Endothelial cell of umbilical vein (primary cell): ENCODE measurements around the gene TPK1. TPM values are rescaled to one million over a fixed set of nuclear protein-coding genes. Genes with fewer than 3 reads are reported as not detected.

Experiments
- BruUV-seq: library from RNA; stranded (reverse); fragments of 400-500 nt; replicated peaks from 2 replicates; lab custom pipeline; 2021; lab: Mats Ljungman, UMichigan
- CTCF ChIA-PET: fragments of 300-600, 350-600 bp; sonication (Branson Sonifier 250); formaldehyde crosslinking; loops from one replicate; lab custom pipeline; 2021; ENCODE audit warnings: antibody characterized with exemption, inconsistent platforms; lab: Charles Lee
- POLR2A ChIA-PET: fragments of 300-600, 350-600 bp; sonication (Branson Sonifier 250); formaldehyde crosslinking; loops from one replicate; lab custom pipeline; 2021; ENCODE audit warnings: antibody characterized with exemption, inconsistent platforms; lab: Charles Lee
- DNase-seq: peaks from one replicate; pipeline ENCODE4 v3.0.0-alpha.2; 2011; ENCODE audit warnings: low read depth, low spot score
- FAIRE-seq: peaks from 2 replicates; lab custom pipeline; 2011; peaks lifted over from hg19 to GRCh38; lab: Jason Lieb, UNC
- H2AFZ ChIP-seq: 2 replicates; pipeline ENCODE4 v1.6.0; 2012; ENCODE audit warnings: low read depth, low read length, control low read depth, inconsistent platforms
- H3K27ac ChIP-seq: 2 replicates; pipeline ENCODE4 v1.5.1; 2011; ENCODE audit warnings: low read depth, mild to moderate bottlenecking, control low read depth, low read length, moderate library complexity; ENCODE audit not compliant: insufficient read depth
- H3K27me3 ChIP-seq, 2 experiments: 2 replicates each; pipeline versions ENCODE4 v1.6.0 to v1.6.1; 2011; ENCODE audit warnings: low read length in 2 of 2, mixed read lengths in 1 of 2; ENCODE audit not compliant: control insufficient read depth in 2 of 2, insufficient read depth in 2 of 2
- H3K36me3 ChIP-seq, 2 experiments: 2 replicates in 1 of 2; 3 replicates in 1 of 2; pipeline ENCODE4 v1.5.1; 2011; ENCODE audit warnings: low read length in 2 of 2, mild to moderate bottlenecking in 1 of 2, moderate library complexity in 1 of 2; ENCODE audit not compliant: control insufficient read depth in 2 of 2, insufficient read depth in 2 of 2; ENCODE audit errors: extremely low read depth in 1 of 2
- H3K4me1 ChIP-seq: 3 replicates; pipeline ENCODE4 v1.5.1; 2011; ENCODE audit warnings: mild to moderate bottlenecking, low read length; ENCODE audit not compliant: control insufficient read depth, insufficient read depth; ENCODE audit errors: extremely low read depth
- H3K4me2 ChIP-seq: 2 replicates; pipeline ENCODE4 v1.6.1; 2011; ENCODE audit warnings: low read length, control low read depth, mixed read lengths; ENCODE audit not compliant: insufficient read depth
- H3K4me3 ChIP-seq, 3 experiments: fragments of 200-600 bp in 1 of 3; sonication (generic), shearing (Covaris generic) in 1 of 3; replicated peaks in 1 of 3; 2 replicates each; pipeline ENCODE4 v1.5.1; 2011 to 2016; ENCODE audit warnings: control low read depth in 3 of 3, low read length in 3 of 3, mild to moderate bottlenecking in 2 of 3, inconsistent platforms in 1 of 3, low read depth in 1 of 3, moderate library complexity in 1 of 3; ENCODE audit not compliant: insufficient read depth in 1 of 3
- H3K79me2 ChIP-seq: 2 replicates; pipeline ENCODE4 v1.6.0; 2012; ENCODE audit warnings: low read length, inconsistent platforms; ENCODE audit not compliant: control insufficient read depth, insufficient read depth
- H3K9ac ChIP-seq: replicated peaks from 2 replicates; pipeline ENCODE3; 2011; ENCODE audit warnings: low read length, control low read depth; ENCODE audit not compliant: insufficient read depth; ENCODE audit errors: extremely low read depth
- H3K9me1 ChIP-seq: replicated peaks from 3 replicates; pipeline ENCODE4 v1.6.0; 2011; ENCODE audit warnings: mild to moderate bottlenecking, low read length; ENCODE audit not compliant: control insufficient read depth, insufficient read depth; ENCODE audit errors: extremely low read depth
- H3K9me3 ChIP-seq: replicated peaks from 2 replicates; pipeline ENCODE4 v1.5.1; 2012; ENCODE audit warnings: low read length, inconsistent platforms; ENCODE audit not compliant: control insufficient read depth, insufficient read depth
- H4K20me1 ChIP-seq: replicated peaks from 2 replicates; pipeline ENCODE3; 2011; ENCODE audit warnings: mild to moderate bottlenecking, low read length; ENCODE audit not compliant: control insufficient read depth, insufficient read depth; ENCODE audit errors: extremely low read depth
- EZH2 ChIP-seq: IDR thresholded peaks from 2 replicates; pipeline ENCODE4 v1.6.1; 2012; ENCODE audit warnings: borderline replicate concordance, low read depth, mild to moderate bottlenecking, moderate library complexity, low read length, inconsistent platforms; ENCODE audit not compliant: severe bottlenecking
- FOS ChIP-seq: IDR thresholded peaks from 2 replicates; pipeline ENCODE4 v1.6.1; 2011; ENCODE audit warnings: mild to moderate bottlenecking, low read length, moderate library complexity, borderline replicate concordance; ENCODE audit not compliant: insufficient read depth
- GATA2 ChIP-seq: IDR thresholded peaks from 2 replicates; pipeline ENCODE4 v1.7.0; 2011; ENCODE audit warnings: low read depth, mild to moderate bottlenecking, moderate library complexity, mixed read lengths, low read length; ENCODE audit not compliant: insufficient read length, insufficient read depth
- JUN ChIP-seq: IDR thresholded peaks from 2 replicates; pipeline ENCODE4 v1.6.1; 2011; ENCODE audit warnings: borderline replicate concordance, low read depth; ENCODE audit not compliant: insufficient read length, insufficient read depth
- MYC ChIP-seq: IDR thresholded peaks from one replicate; pipeline ENCODE4 v1.6.1; 2011; ENCODE audit warnings: mild to moderate bottlenecking, low read depth, low read length
- POLR2A ChIP-seq: IDR thresholded peaks from 2 replicates; pipeline ENCODE4 v1.6.1; 2012; ENCODE audit warnings: low read depth, mild to moderate bottlenecking, control low read depth, low read length
- POLR2AphosphoS5 ChIP-seq: IDR thresholded peaks from 2 replicates; pipeline ENCODE4 v1.6.1; 2012; ENCODE audit warnings: low read depth, mild to moderate bottlenecking, control low read depth, low read length, moderate library complexity; ENCODE audit not compliant: insufficient read depth
- dilution Hi-C: fragments of 300-500 bp; cut with MboI; formaldehyde crosslinking; loops from one replicate; pipeline ENCODE4 v1.15.0; 2019; ENCODE audit warnings: low sequenced_read_pairs; ENCODE audit not compliant: extremely low pct_ligation_motif_present
- intact Hi-C: fragments of 100-400 bp; cut with micrococcal nuclease; formaldehyde crosslinking; loops from one replicate; pipeline ENCODE4 v1.10.0; 2022
- polyA plus RNA-seq, 4 experiments: library from polyadenylated mRNA; depleted of rRNA in 3 of 4; stranded (reverse) in 3 of 4; unstranded in 1 of 4; fragments of >200 nt; gene quantifications; 2 replicates each; pipeline versions ENCODE4 v1.2.1 to v1.2.3, GENCODE V29; 2011 to 2012; ENCODE audit warnings: missing spikeins in 1 of 4
- total RNA-seq: library from RNA; stranded (reverse); gene quantifications from 2 replicates; pipeline ENCODE4 v1.2.3, GENCODE V29; 2021
- TF ChIP-seq, protein P1 (sequence below), 2 donors: IDR thresholded peaks; 1 replicate in 1 of 2; 2 replicates in 1 of 2; pipeline ENCODE4 v1.5.1; 2011; ENCODE audit warnings: low read length in 2 of 2, mild to moderate bottlenecking in 2 of 2, moderate library complexity in 2 of 2, control low read depth in 1 of 2, inconsistent platforms in 1 of 2, low read depth in 1 of 2; ENCODE audit not compliant: insufficient read depth in 1 of 2; ENCODE audit errors: extremely low read depth in 1 of 2
- TF ChIP-seq, protein P2 (sequence below): IDR thresholded peaks from 2 replicates; pipeline ENCODE4 v1.6.1; 2011; ENCODE audit not compliant: insufficient read depth, insufficient read length

The TPK1 gene
- total and polyA plus RNA-seq, 2 donors (not counting 3 experiments of a cell fraction or from before 2014, with no cell fraction given), result 7.5 to 9.3 TPM

DNA sequence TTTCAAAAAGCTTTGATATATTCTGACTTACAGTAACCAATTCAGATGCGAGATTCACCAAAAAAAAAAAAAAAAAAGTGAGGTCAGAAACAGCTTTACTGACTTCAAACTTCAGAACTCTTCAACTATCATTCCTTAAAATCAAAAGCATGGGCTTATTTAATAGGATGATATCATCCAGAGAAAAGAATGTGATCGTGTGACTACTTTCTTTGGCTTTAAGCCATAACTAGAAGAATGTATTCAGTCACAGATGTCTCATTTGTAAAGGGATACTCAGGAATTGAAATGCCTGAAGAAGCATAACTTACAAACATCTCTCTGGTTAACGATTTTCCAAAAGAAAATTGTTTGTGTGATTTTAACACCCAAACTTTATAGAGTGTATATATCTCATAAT is 11.5 kb downstream of the TPK1 start:
- peak; percentile 68 for FAIRE-seq
- Histone ChIP-seq H3K27ac (peak overlapping the region; percentile 42), H3K79me2 (no peaks in the 10 kb centered on the region), H3K9me1 (peaks cover 2% of the 10 kb centered on the region), H3K36me3 (no peaks in the 10 kb centered on the region), H3K4me2 (peak overlapping the region; percentile 8), H3K9me3 (no peaks in the 10 kb centered on the region), H3K4me1 (peaks cover 21% of the 10 kb centered on the region), H3K4me3 (no peak overlapping the region), H3K9ac (peak overlapping the region; percentile 25), H4K20me1 (no peaks in the 10 kb centered on the region), H2AFZ (no peak overlapping the region), H3K27me3 (no peaks in the 10 kb centered on the region)
- TF ChIP-seq GATA2 (peak; percentile 41), FOS (peak; percentile 39), POLR2AphosphoS5 (no peak), JUN (peak; percentile 69)
- TF ChIP-seq, protein P1, sequence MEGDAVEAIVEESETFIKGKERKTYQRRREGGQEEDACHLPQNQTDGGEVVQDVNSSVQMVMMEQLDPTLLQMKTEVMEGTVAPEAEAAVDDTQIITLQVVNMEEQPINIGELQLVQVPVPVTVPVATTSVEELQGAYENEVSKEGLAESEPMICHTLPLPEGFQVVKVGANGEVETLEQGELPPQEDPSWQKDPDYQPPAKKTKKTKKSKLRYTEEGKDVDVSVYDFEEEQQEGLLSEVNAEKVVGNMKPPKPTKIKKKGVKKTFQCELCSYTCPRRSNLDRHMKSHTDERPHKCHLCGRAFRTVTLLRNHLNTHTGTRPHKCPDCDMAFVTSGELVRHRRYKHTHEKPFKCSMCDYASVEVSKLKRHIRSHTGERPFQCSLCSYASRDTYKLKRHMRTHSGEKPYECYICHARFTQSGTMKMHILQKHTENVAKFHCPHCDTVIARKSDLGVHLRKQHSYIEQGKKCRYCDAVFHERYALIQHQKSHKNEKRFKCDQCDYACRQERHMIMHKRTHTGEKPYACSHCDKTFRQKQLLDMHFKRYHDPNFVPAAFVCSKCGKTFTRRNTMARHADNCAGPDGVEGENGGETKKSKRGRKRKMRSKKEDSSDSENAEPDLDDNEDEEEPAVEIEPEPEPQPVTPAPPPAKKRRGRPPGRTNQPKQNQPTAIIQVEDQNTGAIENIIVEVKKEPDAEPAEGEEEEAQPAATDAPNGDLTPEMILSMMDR (IDR thresholded peaks at IDR 0.05; ENCODE audit: extremely low read depth in 1 of 2, insufficient read depth in 1 of 2, low read depth in 1 of 2, low read length in 2 of 2), result no peak
- dilution Hi-C loops (no loop called here), intact Hi-C loops (no loop called here)
- BruUV-seq, result no TSS peak
- CTCF ChIA-PET, result interaction anchor here (1.0 to 1.3 kb wide), 3 partner anchors 11 to 86 kb away, joined by 3 to 7 read pairs (median 4); partner anchors contain the start of gene TPK1
- DNase-seq, result peak; percentile 87
- POLR2A ChIA-PET, result interaction anchor here (0.6 kb wide), 1 partner anchor 8 kb away, joined by 5 read pairs; no protein-coding TSS in a partner anchor

DNA sequence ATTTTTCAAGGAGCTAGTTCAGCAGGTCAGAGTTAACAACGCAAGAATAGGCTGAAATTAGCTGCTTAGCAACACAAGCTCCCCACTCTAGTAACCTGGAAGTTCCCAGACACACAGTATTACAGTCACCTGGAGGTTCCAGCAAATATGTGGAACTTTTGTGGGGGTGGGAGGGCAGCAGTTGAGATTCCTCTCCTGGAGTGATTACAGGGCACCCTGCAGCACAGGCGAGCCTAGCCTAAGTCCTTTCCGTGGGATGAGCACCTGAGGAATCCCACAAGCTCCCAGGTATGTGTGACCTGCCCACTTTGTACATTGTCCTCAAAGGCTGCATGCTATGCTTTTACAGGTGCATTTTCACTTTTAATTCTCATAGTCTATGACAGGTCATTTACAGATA is 13.6 kb downstream of the TPK1 start:
- Histone ChIP-seq H3K27me3 (no peaks in the 10 kb centered on the region), H3K79me2 (no peaks in the 10 kb centered on the region), H3K36me3 (no peaks in the 10 kb centered on the region), H3K27ac (no peak overlapping the region), H2AFZ (no peak overlapping the region), H3K9ac (no peak overlapping the region), H3K9me3 (no peaks in the 10 kb centered on the region), H4K20me1 (no peaks in the 10 kb centered on the region), H3K4me2 (no peak overlapping the region), H3K4me3 (no peak overlapping the region), H3K9me1 (peaks cover 2% of the 10 kb centered on the region), H3K4me1 (peaks cover 21% of the 10 kb centered on the region)
- ChIA-PET CTCF (no interaction called here), POLR2A (no interaction called here)
- no peak for DNase-seq
- intact Hi-C loops, result no loop called here
- dilution Hi-C loops, result no loop called here
- TF ChIP-seq, protein P1 (IDR thresholded peaks at IDR 0.05; ENCODE audit: extremely low read depth in 1 of 2, insufficient read depth in 1 of 2, low read depth in 1 of 2, low read length in 2 of 2), result no peak
- no peak for TF ChIP-seq POLR2AphosphoS5
- no peak for TF ChIP-seq EZH2
- TF ChIP-seq JUN, result no peak
- no peak for TF ChIP-seq POLR2A
- TF ChIP-seq MYC, result no peak
- TF ChIP-seq FOS, result no peak
- TF ChIP-seq GATA2, result no peak
- TF ChIP-seq, protein P2, sequence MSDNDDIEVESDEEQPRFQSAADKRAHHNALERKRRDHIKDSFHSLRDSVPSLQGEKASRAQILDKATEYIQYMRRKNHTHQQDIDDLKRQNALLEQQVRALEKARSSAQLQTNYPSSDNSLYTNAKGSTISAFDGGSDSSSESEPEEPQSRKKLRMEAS, result no peak
- no TSS peak for BruUV-seq
- FAIRE-seq, result no peak
